ENCODE measurements around the gene IRF7.
"Not testable (repeated sequence)": the region's sequence is repeated elsewhere in the genome, so short reads cannot be mapped to it uniquely, and the experiment has no call there.

IRF7 gene

GRCh38 chr11:659532-660085 lies 43.9 kb upstream of the IRF7 start:
- DNase-seq = no peak
- TF ChIP-seq, protein P1, sequence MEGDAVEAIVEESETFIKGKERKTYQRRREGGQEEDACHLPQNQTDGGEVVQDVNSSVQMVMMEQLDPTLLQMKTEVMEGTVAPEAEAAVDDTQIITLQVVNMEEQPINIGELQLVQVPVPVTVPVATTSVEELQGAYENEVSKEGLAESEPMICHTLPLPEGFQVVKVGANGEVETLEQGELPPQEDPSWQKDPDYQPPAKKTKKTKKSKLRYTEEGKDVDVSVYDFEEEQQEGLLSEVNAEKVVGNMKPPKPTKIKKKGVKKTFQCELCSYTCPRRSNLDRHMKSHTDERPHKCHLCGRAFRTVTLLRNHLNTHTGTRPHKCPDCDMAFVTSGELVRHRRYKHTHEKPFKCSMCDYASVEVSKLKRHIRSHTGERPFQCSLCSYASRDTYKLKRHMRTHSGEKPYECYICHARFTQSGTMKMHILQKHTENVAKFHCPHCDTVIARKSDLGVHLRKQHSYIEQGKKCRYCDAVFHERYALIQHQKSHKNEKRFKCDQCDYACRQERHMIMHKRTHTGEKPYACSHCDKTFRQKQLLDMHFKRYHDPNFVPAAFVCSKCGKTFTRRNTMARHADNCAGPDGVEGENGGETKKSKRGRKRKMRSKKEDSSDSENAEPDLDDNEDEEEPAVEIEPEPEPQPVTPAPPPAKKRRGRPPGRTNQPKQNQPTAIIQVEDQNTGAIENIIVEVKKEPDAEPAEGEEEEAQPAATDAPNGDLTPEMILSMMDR (IDR thresholded peaks at IDR 0.05; ENCODE audit: low read depth, low read length) = no peak
- Histone ChIP-seq H3K27me3 (ENCODE audit: insufficient read depth, low read depth, severe bottlenecking) (no peaks in the 10 kb centered on the region), H3K9me3 (ENCODE audit: severe bottlenecking) (no peaks in the 10 kb centered on the region), H3K4me3 (ENCODE audit: low read depth, low read length) (no peak overlapping the region), H3K36me3 (peaks cover 62% of the 10 kb centered on the region), H3K27ac (0 out of 2 replicates have a peak overlapping the region, but pooled peaks have one; percentile 7)

DNA sequence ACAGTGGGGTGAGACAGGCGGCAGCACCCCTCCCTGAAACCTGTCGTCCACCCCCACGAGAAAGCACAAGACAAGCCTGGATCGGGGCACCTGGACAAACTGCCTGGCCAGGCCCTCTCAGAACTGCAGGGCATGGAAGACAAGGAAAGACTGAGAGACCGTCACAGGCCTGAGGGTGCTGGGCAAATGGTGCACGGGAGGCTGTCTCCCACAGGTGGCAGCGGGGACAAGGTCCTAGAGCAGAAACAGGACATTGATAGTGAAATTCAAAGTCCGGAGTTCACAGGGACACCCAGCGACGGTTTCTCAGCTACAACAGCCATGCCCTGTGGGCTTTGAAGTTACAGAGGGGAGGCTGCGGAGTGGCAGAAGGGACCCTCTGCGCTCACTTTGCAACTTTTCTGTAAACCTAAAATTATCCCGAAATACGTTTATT lies 42.0 kb upstream of the IRF7 start:
- Histone ChIP-seq H3K27me3 (ENCODE audit: insufficient read depth, low read depth, severe bottlenecking) (no peaks in the 10 kb centered on the region), H3K9me3 (ENCODE audit: severe bottlenecking) (no peaks in the 10 kb centered on the region), H3K4me3 (ENCODE audit: low read depth, low read length) (no peak overlapping the region), H3K36me3 (peaks cover 55% of the 10 kb centered on the region), H3K27ac (no peak overlapping the region)
- no peak for DNase-seq
- TF ChIP-seq, protein P1 (IDR thresholded peaks at IDR 0.05; ENCODE audit: low read depth, low read length) = no peak

- DNase-seq = no peak
- H3K27ac ChIP-seq = no peak overlapping the region
- H3K9me3 ChIP-seq (ENCODE audit: severe bottlenecking) = no peaks in the 10 kb centered on the region
- H3K27me3 ChIP-seq (ENCODE audit: insufficient read depth, low read depth, severe bottlenecking) = no peaks in the 10 kb centered on the region
- H3K4me3 ChIP-seq (ENCODE audit: low read depth, low read length) = no peak overlapping the region
- peaks cover 57% of the 10 kb centered on the region for H3K36me3 ChIP-seq
- TF ChIP-seq, protein P1 (IDR thresholded peaks at IDR 0.05; ENCODE audit: low read depth, low read length) = no peak
These were observed 41.1 kb upstream of the IRF7 start for GRCh38 chr11:656866-657265.

GRCh38 chr11:656426-656825 lies 40.7 kb upstream of the IRF7 start:
- TF ChIP-seq, protein P1 (IDR thresholded peaks at IDR 0.05; ENCODE audit: low read depth, low read length) = no peak
- Histone ChIP-seq H3K27me3 (ENCODE audit: insufficient read depth, low read depth, severe bottlenecking) (no peaks in the 10 kb centered on the region), H3K4me3 (ENCODE audit: low read depth, low read length) (no peak overlapping the region), H3K36me3 (peaks cover 61% of the 10 kb centered on the region), H3K27ac (no peak overlapping the region), H3K9me3 (ENCODE audit: severe bottlenecking) (no peaks in the 10 kb centered on the region)
- DNase-seq = no peak

DNA sequence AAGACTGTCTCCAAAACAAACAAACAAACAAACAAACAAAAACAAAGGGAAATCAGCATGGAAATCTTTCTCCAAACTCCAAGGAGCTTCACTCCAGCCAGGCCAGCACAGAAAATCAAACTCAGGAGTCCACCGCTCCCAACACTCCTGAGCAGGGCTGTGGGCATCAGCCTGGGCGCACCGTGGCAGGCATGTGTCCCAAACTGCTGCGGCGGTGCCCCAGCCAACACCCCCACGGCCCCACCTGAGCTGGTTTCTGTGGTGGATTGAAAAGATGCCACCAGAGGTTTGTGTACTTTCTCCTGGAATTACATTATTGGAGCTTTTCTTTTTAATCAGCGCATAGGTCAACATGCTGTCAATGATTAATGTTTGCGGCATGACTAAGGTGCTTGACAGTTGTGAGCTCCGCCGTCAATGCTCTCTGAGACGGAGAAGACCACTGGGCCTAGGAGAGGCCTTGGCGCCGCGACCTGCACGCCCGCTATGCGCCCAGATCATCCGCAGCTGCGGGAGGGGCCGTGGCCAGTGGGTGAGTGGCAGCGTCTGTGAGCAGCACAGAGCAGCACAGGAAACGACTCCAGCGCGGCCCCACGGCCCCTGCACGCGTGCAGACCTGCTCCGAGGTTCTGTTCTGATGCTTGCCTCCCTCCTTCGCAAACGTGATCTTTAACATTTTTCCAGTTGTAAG lies 39.4 kb upstream of the IRF7 start:
- no peak overlapping the region for H3K4me3 ChIP-seq (ENCODE audit: low read depth, low read length)
- no peak for DNase-seq
- H3K27ac ChIP-seq = no peak overlapping the region
- no peaks in the 10 kb centered on the region for H3K27me3 ChIP-seq (ENCODE audit: insufficient read depth, low read depth, severe bottlenecking)
- no peaks in the 10 kb centered on the region for H3K9me3 ChIP-seq (ENCODE audit: severe bottlenecking)
- H3K36me3 ChIP-seq = peaks cover 63% of the 10 kb centered on the region
- TF ChIP-seq, protein P1 (IDR thresholded peaks at IDR 0.05; ENCODE audit: low read depth, low read length) = no peak

DNA sequence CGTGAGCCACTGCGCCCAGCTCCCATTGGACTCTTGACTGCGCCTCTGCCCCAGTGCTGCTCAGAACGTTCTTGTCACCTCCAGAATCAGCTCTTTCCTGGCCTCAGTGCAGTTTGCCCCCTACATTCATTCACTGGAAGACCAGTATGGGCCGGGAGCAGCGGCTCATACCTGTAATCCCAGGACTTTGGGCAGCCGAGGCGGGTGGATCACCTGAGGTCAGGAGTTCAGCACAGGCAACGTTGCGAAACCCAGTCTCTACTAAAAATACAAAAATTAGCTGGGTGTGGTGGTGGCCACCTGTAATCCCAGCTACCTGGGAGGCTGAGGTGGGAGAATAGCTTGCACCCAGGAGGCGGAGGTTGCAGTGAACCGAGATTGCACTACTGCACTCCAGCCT lies 38.7 kb upstream of the IRF7 start:
- not testable (repeated sequence) for H3K9me3 ChIP-seq (ENCODE audit: severe bottlenecking); H3K27ac ChIP-seq; H3K27me3 ChIP-seq (ENCODE audit: insufficient read depth, low read depth, severe bottlenecking); DNase-seq; H3K4me3 ChIP-seq (ENCODE audit: low read depth, low read length)
- peaks cover 66% of the 10 kb centered on the region for H3K36me3 ChIP-seq
